HL-60/S4 treated with retinoic acid at 250 ng/mL for 4 days and 3 days (cell line): ENCODE data around the gene LSM11.
"Not testable (repeated sequence)": the region's sequence is repeated elsewhere in the genome, so short reads cannot be mapped to it uniquely, and the experiment has no call there.

ENCODE experiments used
- in situ Hi-C: fragments of 300-500 bp; cut with MboI; formaldehyde crosslinking; loops from 2 replicates; pipeline ENCODE4 v1.7.0; 2022; ENCODE audit warnings: low sequenced_read_pairs

Gene LSM11

DNA sequence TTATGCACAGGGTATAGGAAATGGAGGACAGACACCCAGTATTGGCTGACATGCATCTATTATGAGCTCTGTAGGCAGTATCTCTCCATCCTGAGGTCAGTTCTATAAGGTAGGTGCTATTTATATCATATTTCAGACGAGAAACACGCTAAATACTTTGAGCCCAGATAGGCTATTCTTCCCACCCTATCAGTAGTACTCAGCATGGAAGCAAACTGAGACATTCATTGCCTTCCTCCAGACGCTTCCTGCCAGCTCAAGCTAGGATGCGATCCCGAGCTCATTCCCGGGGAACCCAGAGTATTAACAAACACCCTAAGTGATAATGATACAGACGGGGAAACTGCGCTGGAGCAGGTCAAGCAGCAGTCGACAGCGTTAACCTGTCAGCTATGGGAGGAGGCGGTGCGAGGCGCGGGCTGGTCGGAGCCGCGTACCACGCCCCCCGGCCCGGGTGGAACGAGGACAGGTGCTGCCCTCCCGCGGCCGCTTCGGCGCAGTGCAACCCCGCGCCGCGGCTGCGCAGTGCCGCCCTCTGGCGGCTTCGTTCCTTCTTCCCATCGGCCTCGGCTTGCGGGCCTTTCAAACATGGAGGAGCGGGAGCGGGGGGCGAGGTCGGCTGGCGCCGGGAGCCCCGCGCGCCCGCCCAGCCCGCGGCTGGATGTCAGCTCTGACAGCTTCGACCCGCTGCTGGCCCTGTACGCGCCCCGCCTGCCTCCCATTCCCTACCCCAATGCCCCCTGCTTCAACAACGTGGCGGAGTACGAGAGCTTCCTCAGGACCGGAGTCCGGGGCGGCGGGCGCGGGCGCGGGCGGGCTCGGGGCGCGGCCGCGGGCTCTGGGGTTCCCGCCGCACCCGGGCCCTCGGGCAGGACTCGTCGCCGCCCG lies at the start of gene LSM11:
LSM11 (plus strand) TSS at position 550 of the 888 bp plus-strand sequence; CDS start at position 589, 39 bp downstream.
- in situ Hi-C loops: no loop called here

DNA sequence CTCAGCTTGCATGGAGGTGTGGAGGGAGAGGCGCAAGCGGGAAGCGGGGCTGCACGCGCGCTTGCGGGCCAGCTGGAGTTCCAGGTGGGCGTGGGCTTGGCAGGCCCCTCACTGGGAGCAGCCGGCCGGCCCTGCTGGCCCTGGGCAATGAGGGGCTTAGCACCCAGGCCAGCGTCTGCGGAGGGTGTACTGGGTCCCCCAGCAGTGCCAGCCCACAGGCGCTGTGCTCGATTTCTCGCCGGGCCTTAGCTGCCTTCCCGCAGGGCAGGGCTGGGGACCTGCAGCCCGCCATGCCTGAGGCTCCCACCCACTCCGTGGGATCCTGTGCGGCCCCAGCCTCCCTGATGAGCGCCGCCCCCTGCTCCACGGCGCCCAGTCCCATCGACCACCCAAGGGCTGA lies 49.7 kb upstream of the LSM11 start:
- in situ Hi-C loops: not testable (repeated sequence)

DNA sequence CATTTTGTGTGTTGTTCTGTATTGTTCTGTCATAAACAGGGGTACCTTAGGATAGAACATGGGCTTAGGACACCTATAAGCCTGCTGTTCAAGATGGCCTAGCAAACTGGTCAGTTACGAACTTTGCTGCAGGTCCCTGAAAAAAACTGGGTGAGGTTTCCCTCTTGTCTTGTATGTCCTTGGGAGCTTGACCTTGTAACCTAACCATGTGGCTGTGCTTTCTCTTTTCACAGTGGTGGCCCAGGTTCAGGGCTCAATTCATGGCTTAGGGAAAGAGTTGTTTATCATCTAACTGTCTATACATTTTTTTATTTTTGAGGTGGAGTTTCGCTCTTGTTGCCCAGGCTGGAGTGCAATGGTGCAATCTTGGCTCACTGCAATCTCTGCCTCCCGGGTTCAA lies 47.4 kb upstream of the LSM11 start:
- in situ Hi-C loops: not testable (repeated sequence)

DNA sequence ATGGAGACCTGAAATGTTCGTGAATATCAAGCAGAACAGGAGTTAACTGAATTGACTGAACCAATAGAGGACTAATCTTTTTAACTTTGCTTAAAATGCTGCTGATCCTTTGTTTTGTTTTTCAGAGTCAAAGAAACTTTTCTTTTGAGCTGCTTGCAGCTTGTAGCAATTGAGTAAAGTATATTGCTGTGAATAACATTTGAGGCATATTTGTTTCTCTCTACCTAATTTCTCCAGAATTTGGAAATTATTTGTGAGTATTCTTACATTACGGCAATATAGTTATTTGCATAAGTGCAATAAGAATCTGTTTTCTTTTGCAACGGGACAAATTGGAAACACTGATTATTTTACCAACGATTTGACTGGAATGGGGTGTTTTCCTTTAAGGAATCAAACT lies 44.8 kb upstream of the LSM11 start:
- in situ Hi-C loops: not testable (repeated sequence)

DNA sequence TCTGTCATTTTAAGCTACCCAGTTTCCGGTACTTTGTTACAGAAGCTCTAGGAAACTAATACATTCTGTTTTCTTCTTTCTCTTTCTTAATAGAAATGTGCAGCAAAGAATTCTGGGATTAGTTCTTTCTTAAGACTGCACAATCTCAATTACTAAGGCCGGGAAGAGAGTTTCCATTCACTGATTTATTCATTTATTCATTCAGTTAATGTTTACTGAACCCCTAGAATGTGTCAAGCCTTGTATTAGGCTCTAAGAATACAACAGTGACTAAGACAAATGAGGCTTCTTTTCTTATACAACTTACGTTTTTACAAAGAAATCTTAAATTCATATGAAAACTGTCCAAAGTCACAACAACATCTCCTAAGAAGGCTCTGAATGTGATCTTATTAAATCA lies 39.8 kb upstream of the LSM11 start:
- in situ Hi-C loops: no loop called here

DNA sequence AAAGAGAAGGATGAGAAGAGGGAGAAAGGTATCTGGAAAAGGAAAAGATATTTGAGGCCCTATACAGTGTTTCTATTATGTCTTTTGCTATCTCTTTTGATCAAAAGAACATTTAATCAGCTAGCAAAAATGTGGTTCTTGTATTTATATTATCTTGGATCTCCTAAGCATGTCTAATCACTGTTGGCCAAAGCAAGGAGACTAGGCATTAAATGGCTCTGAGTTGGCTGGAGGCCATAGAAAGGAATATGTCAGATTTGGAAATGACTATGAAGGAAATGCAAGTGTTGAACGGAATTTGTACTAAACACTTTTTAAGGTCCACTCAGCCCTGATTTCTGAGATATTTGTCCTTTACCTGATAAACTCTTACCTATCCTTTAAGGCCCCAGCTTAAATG lies 34.6 kb upstream of the LSM11 start:
- in situ Hi-C loops: no loop called here

DNA sequence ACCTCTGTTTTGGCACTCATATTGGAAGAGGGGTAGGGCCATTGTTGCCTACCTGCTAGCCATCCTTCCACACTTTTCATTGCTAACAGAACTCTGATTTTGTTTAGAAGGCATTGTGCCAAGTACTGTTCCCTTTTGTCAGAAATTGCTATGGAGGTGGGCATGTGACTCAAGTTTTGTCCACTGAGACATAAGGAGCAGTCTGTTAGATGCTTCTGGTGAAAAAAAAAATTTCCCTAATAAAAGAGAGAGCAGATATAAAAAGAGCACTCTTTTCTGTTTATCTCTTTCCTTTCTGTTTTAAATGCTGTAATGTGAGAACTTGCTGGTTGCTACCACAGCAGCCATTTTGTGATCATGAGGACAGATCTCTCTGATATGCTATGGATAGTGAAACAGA lies 34.2 kb upstream of the LSM11 start:
- in situ Hi-C loops: no loop called here

DNA sequence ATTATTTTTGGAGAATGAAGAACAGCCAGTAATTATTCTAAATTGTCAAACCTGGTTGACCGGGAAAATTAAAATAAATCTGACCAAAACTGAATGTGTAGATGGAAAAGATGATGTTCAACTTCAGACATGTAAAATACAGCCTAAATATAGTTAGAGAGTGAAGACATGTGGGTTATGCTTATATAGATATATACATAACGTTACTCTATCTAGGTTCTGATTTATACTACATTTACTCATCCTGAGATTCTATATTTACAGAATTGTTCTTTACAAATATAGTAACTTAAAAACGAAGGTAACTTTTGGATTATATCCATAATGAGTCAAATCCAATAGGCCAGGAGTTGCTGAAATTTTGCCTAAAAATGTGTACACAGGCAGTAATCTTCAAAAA lies 33.1 kb upstream of the LSM11 start:
- in situ Hi-C loops: no loop called here

DNA sequence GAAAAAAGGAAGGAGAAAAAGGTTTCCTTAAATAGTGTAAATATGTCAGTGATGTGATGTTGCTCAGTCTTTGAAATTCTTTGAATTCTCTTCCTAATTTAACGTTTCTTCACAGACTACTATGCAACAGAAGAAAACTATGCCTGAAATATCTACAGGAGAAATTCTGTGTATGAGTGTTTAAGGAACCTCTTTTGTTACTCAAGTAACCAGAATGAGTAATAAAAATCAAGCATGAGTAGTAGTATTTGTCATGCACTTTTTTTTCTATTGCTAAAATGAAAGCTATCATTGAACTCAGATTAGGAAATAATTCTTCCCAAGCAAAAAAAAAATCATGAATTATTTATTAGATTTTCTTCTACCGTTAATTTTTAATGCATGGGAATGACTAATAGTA lies 32.6 kb upstream of the LSM11 start:
- in situ Hi-C loops: no loop called here

DNA sequence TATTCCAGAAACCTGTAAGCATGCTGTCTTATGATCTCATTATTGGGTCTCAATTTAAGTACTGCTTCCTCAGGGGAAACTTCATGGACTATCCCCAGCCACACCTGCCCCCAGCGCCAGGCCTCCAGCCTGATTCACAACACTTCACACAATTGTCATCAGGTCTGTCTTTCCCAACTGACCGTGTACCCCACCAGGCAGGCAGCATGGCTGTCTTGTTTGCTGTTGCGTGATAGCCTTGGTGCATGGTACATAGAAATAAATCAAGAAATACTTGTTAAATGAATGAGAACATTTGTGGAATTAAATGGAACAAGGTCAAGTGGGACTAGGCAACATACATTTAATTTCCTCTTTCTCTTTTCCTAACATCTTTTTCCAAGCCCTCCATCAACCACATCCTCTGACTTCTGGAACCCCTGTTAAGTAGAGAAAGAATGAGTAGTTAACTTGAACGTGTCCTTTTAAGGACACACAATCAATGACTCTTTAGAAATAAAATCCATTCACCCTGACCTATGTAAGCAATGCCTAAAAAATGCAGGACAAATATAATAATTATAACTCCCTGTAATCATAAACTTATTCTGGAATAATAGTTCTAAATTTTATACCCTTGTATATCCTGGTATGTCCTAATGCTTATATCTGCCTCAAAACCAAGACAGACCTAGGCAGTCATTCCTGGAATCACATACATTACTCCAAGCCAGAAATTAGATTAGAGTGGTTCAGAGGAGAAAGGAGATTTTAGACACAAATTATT lies 29.5 kb upstream of the LSM11 start:
- in situ Hi-C loops: no loop called here

DNA sequence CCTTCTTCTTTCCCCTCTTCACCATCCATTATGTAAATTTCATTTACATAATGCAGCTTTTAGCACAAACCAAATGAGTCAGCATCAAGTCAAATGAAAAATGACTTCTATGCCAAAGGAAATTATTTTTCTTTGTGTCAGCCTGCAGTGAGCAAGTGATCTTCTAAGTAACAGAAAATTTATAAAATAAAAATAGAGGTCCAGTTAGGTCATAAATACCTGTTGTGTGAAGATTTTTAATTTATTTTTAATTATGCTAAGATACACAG lies 29.0 kb upstream of the LSM11 start:
- in situ Hi-C loops: no loop called here

DNA sequence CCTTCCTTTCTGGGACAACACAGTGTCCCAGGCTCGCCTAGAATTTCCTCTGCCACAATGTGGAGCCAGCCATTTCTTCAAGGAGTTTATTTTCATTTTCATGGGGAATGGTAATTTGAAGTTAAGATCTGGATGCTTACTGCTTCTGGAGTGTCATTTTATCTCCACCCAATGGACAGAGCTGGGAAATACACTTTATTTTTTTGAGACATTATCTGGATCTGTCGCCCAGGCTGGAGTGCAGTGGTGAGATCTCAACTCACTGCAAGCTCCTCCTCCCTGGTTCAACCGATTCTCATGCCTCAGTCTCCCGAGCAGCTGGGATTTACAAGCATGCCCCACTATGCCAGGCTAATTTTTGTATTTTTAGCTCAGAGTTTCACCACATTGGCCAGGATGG lies 25.0 kb upstream of the LSM11 start:
- in situ Hi-C loops: no loop called here

DNA sequence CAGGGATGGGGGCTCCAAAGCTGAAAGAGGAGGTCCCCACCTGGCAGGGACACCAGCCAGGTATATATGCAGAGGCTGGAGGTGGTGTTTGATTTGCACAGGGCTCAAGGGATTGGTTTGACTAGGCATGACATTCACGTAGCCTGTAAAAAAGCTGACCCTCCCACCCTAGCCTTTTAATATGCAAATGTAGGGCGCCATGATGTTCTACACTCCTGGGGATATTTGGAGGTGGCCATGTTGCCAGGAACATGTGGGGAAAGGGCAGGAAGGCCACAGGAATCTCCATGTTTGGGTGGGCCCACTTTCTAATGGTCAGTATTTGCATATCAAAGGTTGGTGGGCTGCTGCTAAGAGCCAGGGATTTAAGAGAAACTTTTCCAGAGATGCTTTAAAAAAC lies 24.3 kb upstream of the LSM11 start:
- in situ Hi-C loops: no loop called here

DNA sequence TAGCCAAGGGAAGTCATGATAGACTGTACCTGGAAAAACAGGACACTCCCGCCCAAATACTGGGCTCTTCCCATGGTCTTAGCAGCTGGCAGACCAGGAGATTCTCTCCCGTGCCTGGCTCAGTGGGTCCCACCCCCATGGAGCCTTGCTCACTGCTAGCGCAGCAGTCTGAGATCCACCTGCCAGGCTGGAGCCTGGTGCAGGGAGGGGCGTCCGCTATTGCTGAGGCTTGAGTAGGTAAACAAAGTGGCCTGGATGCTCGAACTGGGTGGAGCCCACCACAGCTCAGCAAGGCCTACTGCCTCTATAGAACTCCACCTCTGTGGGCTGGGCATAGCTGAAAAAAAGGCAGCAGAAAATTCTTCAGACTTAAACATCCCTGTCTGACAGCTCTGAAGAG lies 22.4 kb upstream of the LSM11 start:
- in situ Hi-C loops: no loop called here

DNA sequence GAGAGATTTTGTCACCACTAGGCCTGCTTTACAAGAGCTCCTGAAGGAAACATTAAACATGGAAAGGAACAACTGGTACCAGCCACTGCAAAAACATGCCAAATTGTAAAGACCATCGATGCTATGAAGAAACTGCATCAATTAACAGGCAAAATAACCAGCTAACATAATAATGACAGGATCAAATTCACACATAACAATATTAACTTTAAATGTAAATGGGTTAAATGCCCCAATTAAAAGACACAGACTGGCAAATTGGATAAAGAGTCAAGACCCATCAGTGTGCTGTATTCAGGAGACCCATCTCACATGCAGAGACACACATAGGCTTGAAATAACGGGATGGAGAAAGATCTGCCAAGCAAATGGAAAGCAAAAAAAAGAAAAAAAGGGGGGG lies 20.6 kb upstream of the LSM11 start:
- in situ Hi-C loops: not testable (repeated sequence)

DNA sequence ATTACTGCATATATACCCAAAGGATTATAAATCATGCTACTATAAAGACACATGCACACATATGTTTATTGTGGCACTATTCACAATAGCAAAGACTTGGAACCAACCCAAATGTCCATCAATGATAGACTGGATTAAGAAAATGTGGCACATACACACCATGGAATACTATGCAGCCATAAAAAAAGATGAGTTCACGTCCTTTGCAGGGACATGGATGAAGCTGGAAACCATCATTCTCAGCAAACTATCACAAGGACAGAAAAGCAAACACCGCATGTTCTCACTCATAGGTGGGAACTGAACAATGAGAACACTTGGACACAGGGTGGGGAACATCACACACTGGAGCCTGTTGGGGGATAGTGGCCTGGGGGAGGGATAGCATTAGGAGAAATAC lies 16.9 kb upstream of the LSM11 start:
- in situ Hi-C loops: not testable (repeated sequence)

DNA sequence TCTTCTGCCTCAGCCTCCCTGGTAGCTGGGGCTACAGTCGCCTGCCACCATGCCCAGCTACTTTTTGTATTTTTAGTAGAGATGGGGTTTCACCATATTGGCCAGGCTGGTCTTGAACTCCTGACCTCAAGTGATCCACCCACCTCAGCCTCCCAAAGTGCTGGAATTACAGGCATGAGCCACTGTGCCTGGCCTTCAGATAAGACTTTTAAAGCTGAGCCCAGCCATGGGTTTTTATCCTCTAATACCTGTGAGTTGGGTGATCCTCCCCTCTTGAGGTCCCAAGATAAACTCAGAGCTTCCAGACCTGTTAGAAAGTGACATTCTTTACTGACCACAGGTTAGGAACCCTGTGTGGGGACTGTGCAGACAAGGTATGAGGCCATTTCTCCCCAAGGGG lies 15.7 kb upstream of the LSM11 start:
- in situ Hi-C loops: not testable (repeated sequence)

DNA sequence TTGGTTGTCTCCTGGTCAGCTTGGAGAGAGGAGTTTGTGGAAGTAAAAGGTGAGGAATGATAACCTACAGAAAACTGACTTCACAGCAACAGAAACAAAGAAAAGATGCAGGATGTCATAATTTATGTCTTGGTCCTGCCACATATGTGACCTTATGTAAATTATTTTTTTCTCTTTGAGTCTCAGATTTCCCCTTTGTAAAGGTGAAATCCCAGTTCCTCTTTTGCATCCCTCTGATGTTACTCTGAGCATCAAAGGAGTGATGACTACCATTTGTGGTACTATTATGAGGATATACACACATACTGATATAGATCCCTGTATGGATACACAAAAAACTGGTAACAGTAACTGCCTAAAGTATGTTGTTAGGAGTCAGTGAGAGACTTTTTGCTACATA lies 13.7 kb upstream of the LSM11 start:
- in situ Hi-C loops: no loop called here

DNA sequence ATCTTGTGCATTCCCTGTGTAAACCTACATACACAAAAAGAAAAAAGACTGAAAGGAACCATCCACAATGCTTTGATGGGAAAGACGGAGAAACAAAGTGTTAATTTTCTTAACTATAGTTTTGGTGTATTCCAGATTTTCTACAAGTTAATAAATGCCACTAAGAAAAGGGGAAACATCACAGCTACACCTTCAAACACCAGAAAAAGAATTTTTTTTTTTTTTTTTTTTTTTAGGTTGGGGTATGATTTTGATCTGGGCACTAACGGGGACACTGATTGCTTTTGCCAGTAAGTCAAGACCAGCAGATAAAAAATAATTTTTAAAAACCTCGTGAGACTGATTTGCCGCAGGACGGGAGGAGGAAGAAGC lies 12.6 kb upstream of the LSM11 start:
- in situ Hi-C loops: no loop called here

DNA sequence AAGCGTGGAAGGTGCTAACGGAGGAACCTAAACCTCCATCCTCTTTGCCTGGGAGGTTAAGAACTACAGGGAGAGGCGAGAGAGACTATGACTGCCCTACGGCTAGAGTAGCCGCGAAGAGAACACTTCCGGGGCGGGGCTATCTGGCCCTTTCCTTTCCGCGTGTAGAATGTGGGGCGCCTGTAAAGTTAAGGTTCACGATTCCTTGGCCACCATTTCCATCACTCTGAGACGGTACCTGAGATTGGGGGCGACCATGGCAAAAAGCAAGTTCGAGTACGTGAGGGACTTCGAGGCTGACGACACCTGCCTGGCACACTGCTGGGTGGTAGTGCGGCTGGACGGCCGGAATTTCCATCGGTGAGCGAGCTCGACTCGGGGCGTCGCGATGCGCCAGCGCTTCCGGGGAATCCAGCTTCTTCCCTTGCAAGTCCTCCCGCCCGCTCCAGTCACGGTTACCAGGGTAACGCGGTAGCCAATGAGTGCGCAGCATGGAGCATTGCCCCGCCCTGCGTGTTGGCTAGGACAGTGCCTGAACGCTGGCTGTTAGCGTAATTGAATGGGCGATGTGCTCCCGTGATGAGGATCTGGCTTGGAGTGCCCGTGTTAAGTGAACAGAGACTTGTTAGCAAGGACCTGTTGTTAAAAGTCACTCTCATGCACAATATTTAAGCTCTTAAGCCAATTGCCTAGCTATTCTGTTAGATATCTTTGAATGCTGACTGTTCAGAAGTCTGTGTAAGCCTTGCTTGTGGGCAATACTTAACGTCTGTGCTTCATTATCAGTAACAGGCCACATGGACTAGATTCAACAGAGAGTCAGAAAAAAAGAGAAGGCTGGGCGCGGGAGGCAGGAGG lies 12.0 kb upstream of the LSM11 start, which contains the start of gene THG1L:
THG1L (plus strand) TSS at position 149 of the 858 bp plus-strand sequence; CDS start at position 170, 21 bp downstream.
- in situ Hi-C loops: no loop called here

DNA sequence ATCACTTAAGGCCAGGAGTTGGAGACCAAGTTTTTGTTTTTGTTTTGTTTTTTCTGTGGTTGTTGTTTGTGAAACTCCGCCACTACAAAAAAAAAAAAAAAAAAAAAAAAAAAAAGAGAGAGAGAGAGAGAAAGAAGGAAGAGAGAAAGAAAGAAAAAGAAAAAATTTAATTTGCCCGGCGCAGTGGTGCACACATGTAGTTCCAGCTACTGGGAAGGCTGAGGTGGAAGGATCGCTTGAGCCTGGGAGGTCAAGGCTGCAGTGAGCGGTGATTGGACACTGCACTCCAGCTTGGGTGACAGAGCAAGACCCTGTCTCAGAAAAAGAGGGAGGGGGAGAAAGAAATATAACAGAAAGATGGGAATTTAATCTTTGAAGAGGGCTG lies 11.4 kb upstream of the LSM11 start:
- in situ Hi-C loops: no loop called here
